Measurements from ENCODE around the gene YARS1. TPM values are rescaled to one million over a fixed set of nuclear protein-coding genes. Genes with fewer than 3 reads are reported as not detected.
A peak's percentile ranks its signal among the peaks of the same experiment; 100 is the strongest.

Gene YARS1
- total RNA-seq, 4 donors from 2014 or later = 24.8 to 40.0 (median 30.2) TPM

- no peak overlapping the region for H3K4me3 ChIP-seq (ENCODE audit: low read depth, poor library complexity, severe bottlenecking)
- peak in 1 of 2 donors; percentile 57 for DNase-seq (ENCODE audit: low spot score in 2 of 2)
- 69 to 71% methylated on average over 11 of the region's 11 CpGs for WGBS, 2 donors
- intact Hi-C loops (cut with DNase I; ENCODE audit: low total_unique reads) = no loop called here
- TF ChIP-seq POLR2A (IDR thresholded peaks at IDR 0.05) (no peak), CTCF (IDR thresholded peaks at IDR 0.05) (no peak)
Measured at GRCh38 chr1:32818804-32819541, 1.8 kb upstream of the YARS1 start.

GRCh38 chr1:32817815-32818786, 943 bp upstream of the YARS1 start:
- 1 to 2% methylated on average over 28 to 51 of the region's 51 CpGs for WGBS, 2 donors
- TF ChIP-seq CTCF (IDR thresholded peaks at IDR 0.05) (no peak), POLR2A (IDR thresholded peaks at IDR 0.05) (no peak)
- H3K4me3 ChIP-seq (ENCODE audit: low read depth, poor library complexity, severe bottlenecking) = peak overlapping the region; percentile 78
- intact Hi-C loops (cut with DNase I; ENCODE audit: low total_unique reads) = no loop called here
- DNase-seq (ENCODE audit: low spot score in 2 of 2) = peak; percentile 57 to 94

- TF ChIP-seq CTCF (IDR thresholded peaks at IDR 0.05) (no peak), POLR2A (IDR thresholded peaks at IDR 0.05) (no peak)
- intact Hi-C loops (cut with DNase I; ENCODE audit: low total_unique reads) = no loop called here
- 0 to 1% methylated on average over 15 of the region's 15 CpGs for WGBS, 2 donors
- DNase-seq (ENCODE audit: low spot score in 2 of 2) = no peak
- H3K4me3 ChIP-seq (ENCODE audit: low read depth, poor library complexity, severe bottlenecking) = peak overlapping the region; percentile 82
Measured at GRCh38 chr1:32816676-32817158, 441 bp downstream of the YARS1 start.

GRCh38 chr1:32813941-32814739, 3.0 kb downstream of the YARS1 start:
- H3K4me3 ChIP-seq (ENCODE audit: low read depth, poor library complexity, severe bottlenecking) = no peak overlapping the region
- no peak for TF ChIP-seq POLR2A (IDR thresholded peaks at IDR 0.05)
- no peak for TF ChIP-seq CTCF (IDR thresholded peaks at IDR 0.05)
- DNase-seq (ENCODE audit: low spot score in 2 of 2) = no peak
- intact Hi-C loops (cut with DNase I; ENCODE audit: low total_unique reads) = no loop called here
- 81 to 83% methylated on average over 11 of the region's 11 CpGs for WGBS, 2 donors

- no peak for DNase-seq (ENCODE audit: low spot score in 2 of 2)
- H3K4me3 ChIP-seq (ENCODE audit: low read depth, poor library complexity, severe bottlenecking) = no peak overlapping the region
- no peak for TF ChIP-seq POLR2A (IDR thresholded peaks at IDR 0.05)
- TF ChIP-seq CTCF (IDR thresholded peaks at IDR 0.05) = no peak
- 93 to 94% methylated on average over 3 of the region's 3 CpGs for WGBS, 2 donors
- intact Hi-C loops (cut with DNase I; ENCODE audit: low total_unique reads) = no loop called here
Measured at GRCh38 chr1:32811917-32812316, 5.2 kb downstream of the YARS1 start.

Measured in lower leg skin (tissue), 4 donors.